RCC 7860 (cell line): ENCODE measurements around the gene TRAF1.
A peak's percentile ranks its signal among the peaks of the same experiment; 100 is the strongest.

ENCODE experiments used
- DNase-seq: peaks from one replicate; pipeline ENCODE4 v3.0.0-alpha.2; 2015; ENCODE audit warnings: low spot score
- FAIRE-seq: peaks from 2 replicates; lab custom pipeline; 2012; peaks lifted over from hg19 to GRCh38; lab: Jason Lieb, UNC

TRAF1 gene

GRCh38 chr9:120911295-120911837 is 15.2 kb downstream of the TRAF1 start:
- no peak for DNase-seq
- no peak for FAIRE-seq

DNA sequence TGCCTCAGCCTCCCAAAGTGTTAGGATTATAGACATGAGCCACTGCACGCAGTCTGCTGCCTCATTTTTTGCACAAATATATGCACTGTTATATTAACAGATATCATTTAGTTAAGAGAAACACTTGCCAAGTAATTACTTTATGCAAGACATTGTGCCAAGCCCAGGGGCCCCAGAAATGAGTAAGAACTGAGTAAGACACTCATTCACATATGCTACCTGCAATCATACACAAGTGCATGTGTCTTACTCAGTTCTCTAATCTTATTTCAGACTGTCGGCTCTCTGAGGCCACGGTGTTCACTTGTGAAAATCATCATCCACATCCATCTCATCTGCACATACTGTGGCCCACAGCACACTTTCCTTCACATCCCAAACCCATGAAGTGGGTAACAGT is 16.0 kb downstream of the TRAF1 start:
- FAIRE-seq (no peak), DNase-seq (peak; percentile 14)

- FAIRE-seq (no peak), DNase-seq (peak; percentile 77)
These were observed 16.7 kb downstream of the TRAF1 start for GRCh38 chr9:120909904-120910303.

DNA sequence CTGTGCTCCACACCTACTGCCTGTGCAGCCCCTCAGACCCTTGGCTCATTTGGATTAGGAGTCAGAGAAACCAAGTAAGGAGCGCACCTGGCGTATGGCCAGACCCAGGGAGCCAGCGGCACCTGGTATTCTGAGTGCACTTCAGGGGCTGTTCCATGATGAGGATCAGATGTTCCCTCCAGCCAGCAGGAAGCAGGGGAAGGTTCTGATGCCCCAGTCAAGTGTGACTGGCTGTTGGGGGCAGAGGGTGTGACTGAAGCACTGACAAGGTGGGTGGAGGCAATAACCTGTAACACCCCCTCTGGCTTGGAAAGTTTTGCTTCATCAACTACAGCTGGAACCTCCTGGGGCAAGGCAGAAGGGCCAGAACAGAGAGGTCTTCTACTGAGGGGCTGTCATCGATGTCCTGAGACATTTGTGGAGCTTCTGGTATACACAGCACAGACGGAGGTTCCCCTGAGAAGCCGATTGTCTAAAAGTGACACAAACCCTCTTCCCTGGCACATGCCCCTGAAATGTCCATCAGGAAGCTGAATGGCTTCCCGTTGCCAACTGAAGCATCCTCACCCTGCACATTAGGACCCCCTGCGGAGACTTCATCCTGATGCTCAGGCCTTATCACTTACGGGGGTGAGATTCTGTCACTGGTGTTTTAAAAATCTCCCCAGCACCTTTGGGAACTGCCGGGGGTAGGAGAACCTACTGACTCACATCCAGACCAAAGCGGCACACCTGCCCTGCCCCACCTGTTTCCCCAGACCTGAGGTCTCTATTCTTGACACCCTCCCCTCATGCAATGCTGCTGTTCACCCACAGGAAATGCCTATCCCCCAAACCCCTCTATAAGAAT is 21.1 kb downstream of the TRAF1 start:
- FAIRE-seq (no peak), DNase-seq (no peak)

GRCh38 chr9:120904978-120905301 is 21.7 kb downstream of the TRAF1 start:
- no peak for DNase-seq
- FAIRE-seq: no peak

DNA sequence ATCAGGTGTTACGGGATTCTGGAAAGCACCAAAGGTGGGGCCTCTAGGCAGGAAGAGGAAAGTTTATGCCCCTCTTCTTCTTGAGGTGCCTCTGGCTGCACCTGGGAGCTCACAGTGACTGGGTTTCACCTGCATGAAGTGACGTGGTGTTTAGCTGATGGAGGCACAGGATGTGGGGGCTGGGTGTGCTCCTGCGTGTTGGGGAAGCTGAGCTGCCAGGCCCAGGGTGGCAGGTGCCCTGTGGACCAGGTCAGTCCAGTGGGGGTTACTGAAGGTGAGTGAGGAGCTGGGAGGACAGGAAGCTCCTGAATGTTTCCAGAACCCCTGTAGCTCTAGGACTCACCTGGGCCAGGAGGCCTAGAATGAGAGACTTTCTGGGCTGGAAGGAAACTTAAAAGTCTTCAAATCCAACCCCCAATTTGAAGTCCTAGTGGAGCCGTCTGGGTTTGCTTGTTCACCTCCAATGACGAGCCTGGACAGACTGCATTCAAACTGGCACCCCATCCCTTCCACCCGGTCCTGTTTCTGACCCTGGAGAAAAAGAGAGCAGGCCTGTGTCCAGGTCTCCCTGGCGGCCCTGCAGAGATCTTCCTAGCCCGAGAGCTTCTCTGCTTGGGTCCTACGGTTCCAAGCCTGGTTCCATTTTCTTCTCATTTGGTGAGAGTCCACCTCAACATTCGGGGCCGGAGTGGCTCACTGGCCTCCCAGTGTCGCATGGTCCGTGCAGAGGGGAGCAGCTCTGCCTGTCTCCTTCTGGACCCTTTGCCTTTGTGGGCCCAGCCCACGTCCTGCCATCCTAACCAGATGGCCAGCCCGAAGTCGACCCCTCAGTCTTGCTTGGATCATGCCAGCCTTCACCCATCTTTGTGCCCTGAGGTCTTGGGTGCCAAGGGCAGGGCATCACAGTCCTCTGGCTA is 22.3 kb downstream of the TRAF1 start:
- DNase-seq (no peak), FAIRE-seq (no peak)

DNA sequence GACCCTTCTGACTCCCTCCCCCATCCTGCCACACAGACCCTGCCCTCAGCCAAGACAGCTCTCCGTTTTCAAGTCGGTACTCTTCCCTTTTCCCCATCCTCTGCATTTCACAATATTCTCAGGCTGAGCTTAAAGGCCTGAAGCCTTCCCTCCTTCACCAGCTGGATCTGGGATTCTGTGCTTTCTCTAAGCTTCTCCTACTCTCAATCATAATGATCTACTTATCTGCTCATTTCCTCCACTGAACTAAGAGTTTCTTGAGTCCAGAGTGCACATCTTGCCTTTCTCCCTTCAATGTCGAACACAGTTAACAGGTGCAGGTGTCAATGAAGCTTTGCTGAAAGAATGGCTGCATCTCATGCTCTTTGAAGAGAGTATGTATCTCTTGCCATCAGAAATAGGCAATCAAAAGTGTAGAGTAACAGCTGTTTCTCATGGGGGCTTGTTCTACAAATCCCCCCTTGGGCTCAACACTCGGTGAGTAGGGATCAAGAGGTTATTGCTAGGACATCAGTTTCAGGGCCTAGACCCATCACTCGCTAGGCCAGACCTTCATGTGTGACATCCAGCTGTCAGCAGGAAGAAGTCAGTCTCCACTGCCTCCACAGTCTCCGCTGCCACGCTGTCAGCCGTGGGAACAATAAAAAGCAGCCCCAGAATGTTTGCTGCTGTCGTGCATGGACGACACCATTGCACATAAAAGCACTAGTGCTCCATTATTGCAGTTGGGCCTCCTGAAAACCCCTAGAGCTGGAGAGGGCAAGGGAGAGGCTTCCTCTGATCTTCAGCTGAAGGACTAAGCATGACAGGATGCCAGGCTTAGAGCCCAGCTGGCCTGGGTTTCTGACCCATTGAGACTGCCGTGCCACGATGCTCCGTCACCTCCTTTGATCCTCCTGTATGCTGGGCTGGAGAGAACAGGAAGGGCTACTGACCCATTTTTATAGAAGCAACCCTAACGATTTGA is 23.7 kb downstream of the TRAF1 start:
- DNase-seq (no peak), FAIRE-seq (no peak)

GRCh38 chr9:120901755-120902568 is 24.6 kb downstream of the TRAF1 start:
- DNase-seq (no peak), FAIRE-seq (no peak)

GRCh38 chr9:120900824-120901223 is 25.8 kb downstream of the TRAF1 start:
- FAIRE-seq (no peak), DNase-seq (no peak)

DNA sequence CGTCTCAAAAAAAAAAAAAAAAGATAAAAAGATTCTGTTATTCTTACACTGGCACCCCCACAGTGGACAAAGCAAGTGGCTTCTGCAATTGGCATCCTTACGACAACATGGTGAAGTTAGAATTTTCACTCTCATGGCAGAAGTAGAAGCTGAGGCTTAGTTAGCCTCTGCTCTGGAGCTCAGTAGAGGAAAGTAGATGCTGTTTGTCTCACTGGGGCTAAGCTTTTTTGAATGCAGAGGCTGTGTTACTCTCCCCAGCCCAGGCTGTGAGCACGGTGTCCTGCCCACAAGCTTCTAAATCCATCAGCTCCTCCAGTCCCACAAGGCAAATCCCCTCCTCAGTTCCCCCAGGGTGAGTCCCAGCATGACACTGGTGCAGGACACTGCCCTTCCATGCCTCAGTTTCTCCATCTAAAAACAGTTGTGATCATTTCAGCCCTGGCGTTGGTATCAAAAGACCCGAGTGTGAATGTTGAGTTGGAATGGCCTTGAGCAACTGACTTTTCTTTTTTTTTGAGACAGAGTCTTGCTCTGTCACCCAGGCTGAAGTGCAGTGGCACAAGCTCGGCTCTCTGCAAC is 27.0 kb downstream of the TRAF1 start:
- DNase-seq (no peak), FAIRE-seq (no peak)

DNA sequence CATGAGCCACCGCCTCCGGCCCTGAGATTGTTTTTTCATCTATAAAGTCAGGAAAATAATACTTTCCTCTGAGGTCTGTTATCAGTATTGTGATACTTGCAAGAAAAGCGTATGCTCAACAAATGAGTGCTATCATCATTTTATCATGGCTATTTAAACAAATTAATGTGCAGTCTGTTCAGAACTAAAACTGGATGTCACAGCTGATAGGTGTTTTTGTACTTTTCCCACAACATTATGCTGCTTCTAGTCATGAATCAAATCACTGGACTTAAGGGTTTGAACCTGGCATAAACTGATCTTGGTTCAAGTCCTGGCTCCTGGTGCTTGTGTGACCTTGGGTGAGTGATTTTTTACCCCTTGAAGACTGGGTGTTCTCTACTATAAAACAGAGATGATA is 28.2 kb downstream of the TRAF1 start:
- FAIRE-seq (no peak), DNase-seq (no peak)

GRCh38 chr9:120895951-120896350 is 30.6 kb downstream of the TRAF1 start:
- FAIRE-seq: no peak
- DNase-seq: no peak

DNA sequence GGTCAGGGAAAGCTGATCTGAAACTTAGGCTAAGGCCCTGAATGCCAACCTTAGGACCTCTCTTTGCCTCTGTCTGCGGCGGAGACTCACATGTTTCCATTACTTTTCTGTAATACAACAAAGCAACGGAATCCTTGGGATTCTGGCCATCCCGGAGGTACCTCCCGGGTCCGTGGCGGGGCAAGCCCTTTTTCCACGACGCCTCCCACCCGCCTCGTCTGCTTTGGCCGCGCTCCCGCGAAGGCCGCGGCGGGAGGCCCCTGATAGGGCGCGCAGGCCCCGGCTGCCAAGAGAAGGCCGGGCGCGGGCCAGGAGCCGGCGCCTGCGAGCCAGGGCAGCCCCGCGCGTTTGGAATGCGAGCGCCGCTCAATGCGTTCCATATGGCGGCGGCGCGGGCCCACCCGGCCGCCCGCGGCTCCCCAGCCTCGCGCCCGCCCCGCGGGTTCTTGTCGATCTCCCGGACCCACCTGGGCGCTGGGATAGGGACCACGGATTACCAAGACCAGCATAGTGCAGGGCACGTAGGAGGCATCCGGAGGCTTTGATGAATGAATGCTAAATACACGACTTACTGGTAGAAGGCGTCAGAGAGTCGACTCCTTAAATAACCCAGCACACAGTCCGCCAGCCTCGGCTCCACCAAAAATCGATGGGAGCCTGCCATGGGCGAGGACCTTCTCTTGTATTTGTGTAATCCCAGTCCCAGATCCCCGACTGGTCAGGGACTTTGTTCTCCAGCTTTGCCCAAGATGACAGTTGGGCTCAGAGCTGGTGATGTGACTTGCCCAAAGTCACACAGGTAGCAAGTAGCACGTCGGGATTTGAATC is 32.1 kb downstream of the TRAF1 start:
- no peak for DNase-seq
- no peak for FAIRE-seq

DNA sequence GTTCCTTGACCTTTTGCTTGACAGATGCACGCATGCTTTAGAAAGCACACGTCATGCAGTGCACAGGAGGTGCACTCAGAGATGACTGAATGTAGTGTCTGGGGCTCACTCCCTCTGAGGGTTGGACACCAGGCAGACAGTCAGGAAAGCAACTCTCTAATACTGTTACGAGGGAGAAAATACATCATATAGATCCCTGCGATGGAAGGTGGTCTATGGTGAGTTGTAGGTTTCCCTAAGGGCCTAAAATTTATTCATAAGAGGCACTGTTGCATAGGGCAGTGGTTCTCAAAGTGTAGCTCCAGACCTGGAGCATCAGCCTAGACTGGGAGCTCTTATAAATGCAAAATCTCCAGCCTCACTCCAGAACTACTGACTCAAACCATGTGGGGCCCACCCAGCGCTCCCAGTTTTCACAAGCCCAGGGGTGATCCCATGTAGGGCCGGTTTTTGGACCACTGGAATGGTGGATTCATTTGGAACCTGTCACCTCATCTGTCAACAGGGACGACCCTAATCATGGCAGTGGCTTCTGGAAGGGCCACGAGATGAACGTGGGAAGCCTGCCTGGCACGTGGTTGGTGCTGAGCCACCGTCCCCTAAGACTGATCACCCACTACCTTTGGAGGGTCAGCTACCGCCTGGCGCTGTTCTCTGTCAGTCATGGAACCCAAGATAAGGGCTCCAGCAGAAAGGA is 32.8 kb downstream of the TRAF1 start:
- no peak for DNase-seq
- no peak for FAIRE-seq

- FAIRE-seq (peak; percentile 90), DNase-seq (peak; percentile 85)
These were observed 33.6 kb downstream of the TRAF1 start for GRCh38 chr9:120892748-120893610.

- DNase-seq: no peak
- FAIRE-seq: no peak
These were observed 34.5 kb downstream of the TRAF1 start for GRCh38 chr9:120891884-120892747.
